ENCODE results near the gene RANBP17.

DNA sequence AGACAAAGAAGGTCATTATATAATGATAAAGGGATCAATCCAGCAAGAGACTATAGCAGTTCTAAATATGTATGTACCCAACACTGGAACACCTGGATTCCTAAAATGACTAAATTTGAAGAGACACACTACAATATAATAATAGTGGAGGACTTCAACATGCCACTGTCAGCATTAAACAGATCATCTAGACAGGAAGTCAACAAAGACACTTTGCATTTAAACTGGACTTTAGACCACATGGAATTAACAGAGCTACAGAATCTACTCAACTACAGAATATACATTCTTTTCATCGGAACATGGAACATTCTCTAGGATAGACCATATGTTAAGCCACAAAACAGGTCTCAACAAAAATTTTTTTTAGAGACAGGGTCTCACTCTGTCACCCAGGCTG lies 388.9 kb downstream of the RANBP17 start:
- TF ChIP-seq MEF2A (IDR thresholded peaks at IDR 0.05; ENCODE audit: borderline replicate concordance, low read depth) (no peak), TAF1 (IDR thresholded peaks at IDR 0.05; ENCODE audit: borderline replicate concordance, low read depth, low read length) (no peak), RFX5 (IDR thresholded peaks at IDR 0.05; ENCODE audit: low read length) (no peak)
- TF ChIP-seq, protein P1, sequence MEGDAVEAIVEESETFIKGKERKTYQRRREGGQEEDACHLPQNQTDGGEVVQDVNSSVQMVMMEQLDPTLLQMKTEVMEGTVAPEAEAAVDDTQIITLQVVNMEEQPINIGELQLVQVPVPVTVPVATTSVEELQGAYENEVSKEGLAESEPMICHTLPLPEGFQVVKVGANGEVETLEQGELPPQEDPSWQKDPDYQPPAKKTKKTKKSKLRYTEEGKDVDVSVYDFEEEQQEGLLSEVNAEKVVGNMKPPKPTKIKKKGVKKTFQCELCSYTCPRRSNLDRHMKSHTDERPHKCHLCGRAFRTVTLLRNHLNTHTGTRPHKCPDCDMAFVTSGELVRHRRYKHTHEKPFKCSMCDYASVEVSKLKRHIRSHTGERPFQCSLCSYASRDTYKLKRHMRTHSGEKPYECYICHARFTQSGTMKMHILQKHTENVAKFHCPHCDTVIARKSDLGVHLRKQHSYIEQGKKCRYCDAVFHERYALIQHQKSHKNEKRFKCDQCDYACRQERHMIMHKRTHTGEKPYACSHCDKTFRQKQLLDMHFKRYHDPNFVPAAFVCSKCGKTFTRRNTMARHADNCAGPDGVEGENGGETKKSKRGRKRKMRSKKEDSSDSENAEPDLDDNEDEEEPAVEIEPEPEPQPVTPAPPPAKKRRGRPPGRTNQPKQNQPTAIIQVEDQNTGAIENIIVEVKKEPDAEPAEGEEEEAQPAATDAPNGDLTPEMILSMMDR (IDR thresholded peaks at IDR 0.05): no peak
- TF ChIP-seq, protein P2, sequence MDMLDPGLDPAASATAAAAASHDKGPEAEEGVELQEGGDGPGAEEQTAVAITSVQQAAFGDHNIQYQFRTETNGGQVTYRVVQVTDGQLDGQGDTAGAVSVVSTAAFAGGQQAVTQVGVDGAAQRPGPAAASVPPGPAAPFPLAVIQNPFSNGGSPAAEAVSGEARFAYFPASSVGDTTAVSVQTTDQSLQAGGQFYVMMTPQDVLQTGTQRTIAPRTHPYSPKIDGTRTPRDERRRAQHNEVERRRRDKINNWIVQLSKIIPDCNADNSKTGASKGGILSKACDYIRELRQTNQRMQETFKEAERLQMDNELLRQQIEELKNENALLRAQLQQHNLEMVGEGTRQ (IDR thresholded peaks at IDR 0.05; ENCODE audit: borderline replicate concordance, low read depth, low read length): no peak

Measured in SK-N-SH (cell line).